ENCODE data around the gene FRAS1.
"Not testable (repeated sequence)": the region's sequence is repeated elsewhere in the genome, so short reads cannot be mapped to it uniquely, and the experiment has no call there.

The FRAS1 gene

GRCh38 chr4:78286281-78286680, 229.2 kb downstream of the FRAS1 start:
- no peaks in the 10 kb centered on the region for H3K4me1 ChIP-seq (ENCODE audit: insufficient read depth, low read length)
- no peaks in the 10 kb centered on the region for H3K27me3 ChIP-seq (ENCODE audit: insufficient read depth, low read length)
- H3K9me3 ChIP-seq (ENCODE audit: low read length) = no peaks in the 10 kb centered on the region
- no peak overlapping the region for H2AFZ ChIP-seq (ENCODE audit: low read depth, low read length)
- H3K36me3 ChIP-seq (ENCODE audit: insufficient read depth, low read length) = no peaks in the 10 kb centered on the region
- H3K4me3 ChIP-seq (ENCODE audit: low read length) = no peak overlapping the region

GRCh38 chr4:78288327-78288726, 231.2 kb downstream of the FRAS1 start:
- Histone ChIP-seq H3K27me3 (ENCODE audit: insufficient read depth, low read length) (no peaks in the 10 kb centered on the region), H3K9me3 (ENCODE audit: low read length) (no peaks in the 10 kb centered on the region), H3K36me3 (ENCODE audit: insufficient read depth, low read length) (no peaks in the 10 kb centered on the region), H2AFZ (ENCODE audit: low read depth, low read length) (no peak overlapping the region), H3K4me3 (ENCODE audit: low read length) (no peak overlapping the region), H3K4me1 (ENCODE audit: insufficient read depth, low read length) (no peaks in the 10 kb centered on the region)

GRCh38 chr4:78291277-78291676, 234.2 kb downstream of the FRAS1 start:
- H3K36me3 ChIP-seq (ENCODE audit: insufficient read depth, low read length) = no peaks in the 10 kb centered on the region
- H2AFZ ChIP-seq (ENCODE audit: low read depth, low read length) = no peak overlapping the region
- H3K4me1 ChIP-seq (ENCODE audit: insufficient read depth, low read length) = no peaks in the 10 kb centered on the region
- H3K27me3 ChIP-seq (ENCODE audit: insufficient read depth, low read length) = no peaks in the 10 kb centered on the region
- no peak overlapping the region for H3K4me3 ChIP-seq (ENCODE audit: low read length)
- no peaks in the 10 kb centered on the region for H3K9me3 ChIP-seq (ENCODE audit: low read length)

- Histone ChIP-seq H3K27me3 (ENCODE audit: insufficient read depth, low read length) (no peaks in the 10 kb centered on the region), H3K4me1 (ENCODE audit: insufficient read depth, low read length) (no peaks in the 10 kb centered on the region), H3K36me3 (ENCODE audit: insufficient read depth, low read length) (no peaks in the 10 kb centered on the region), H2AFZ (ENCODE audit: low read depth, low read length) (no peak overlapping the region), H3K9me3 (ENCODE audit: low read length) (no peaks in the 10 kb centered on the region), H3K4me3 (ENCODE audit: low read length) (no peak overlapping the region)
Observed at GRCh38 chr4:78292341-78292740, 235.2 kb downstream of the FRAS1 start.

- H3K36me3 ChIP-seq (ENCODE audit: insufficient read depth, low read length) = no peaks in the 10 kb centered on the region
- H3K4me1 ChIP-seq (ENCODE audit: insufficient read depth, low read length) = no peaks in the 10 kb centered on the region
- H3K9me3 ChIP-seq (ENCODE audit: low read length) = no peaks in the 10 kb centered on the region
- H2AFZ ChIP-seq (ENCODE audit: low read depth, low read length) = no peak overlapping the region
- H3K4me3 ChIP-seq (ENCODE audit: low read length) = no peak overlapping the region
- H3K27me3 ChIP-seq (ENCODE audit: insufficient read depth, low read length) = no peaks in the 10 kb centered on the region
Observed at GRCh38 chr4:78292856-78293255, 235.7 kb downstream of the FRAS1 start.

- Histone ChIP-seq H3K27me3 (ENCODE audit: insufficient read depth, low read length) (no peaks in the 10 kb centered on the region), H3K9me3 (ENCODE audit: low read length) (no peaks in the 10 kb centered on the region), H3K4me3 (ENCODE audit: low read length) (no peak overlapping the region), H3K36me3 (ENCODE audit: insufficient read depth, low read length) (no peaks in the 10 kb centered on the region), H2AFZ (ENCODE audit: low read depth, low read length) (no peak overlapping the region), H3K4me1 (ENCODE audit: insufficient read depth, low read length) (no peaks in the 10 kb centered on the region)
Observed at GRCh38 chr4:78293348-78293747, 236.2 kb downstream of the FRAS1 start.

GRCh38 chr4:78293821-78294301, 236.7 kb downstream of the FRAS1 start:
- H3K4me3 ChIP-seq (ENCODE audit: low read length) = no peak overlapping the region
- no peaks in the 10 kb centered on the region for H3K4me1 ChIP-seq (ENCODE audit: insufficient read depth, low read length)
- H3K27me3 ChIP-seq (ENCODE audit: insufficient read depth, low read length) = no peaks in the 10 kb centered on the region

GRCh38 chr4:78296261-78296660, 239.1 kb downstream of the FRAS1 start:
- Histone ChIP-seq H2AFZ (ENCODE audit: low read depth, low read length) (no peak overlapping the region), H3K4me3 (ENCODE audit: low read length) (no peak overlapping the region), H3K4me1 (ENCODE audit: insufficient read depth, low read length) (no peaks in the 10 kb centered on the region), H3K9me3 (ENCODE audit: low read length) (no peaks in the 10 kb centered on the region), H3K27me3 (ENCODE audit: insufficient read depth, low read length) (no peaks in the 10 kb centered on the region), H3K36me3 (ENCODE audit: insufficient read depth, low read length) (no peaks in the 10 kb centered on the region)

More at GRCh38 chr4:78293821-78294301, 236.7 kb downstream of the FRAS1 start:
- no peak overlapping the region for H2AFZ ChIP-seq (ENCODE audit: low read depth, low read length)
- H3K36me3 ChIP-seq (ENCODE audit: insufficient read depth, low read length) = no peaks in the 10 kb centered on the region
- H3K9me3 ChIP-seq (ENCODE audit: low read length) = no peaks in the 10 kb centered on the region

- Histone ChIP-seq H3K27me3 (ENCODE audit: insufficient read depth, low read length) (no peaks in the 10 kb centered on the region), H3K4me3 (ENCODE audit: low read length) (no peak overlapping the region), H3K36me3 (ENCODE audit: insufficient read depth, low read length) (no peaks in the 10 kb centered on the region), H3K9me3 (ENCODE audit: low read length) (no peaks in the 10 kb centered on the region), H2AFZ (ENCODE audit: low read depth, low read length) (no peak overlapping the region), H3K4me1 (ENCODE audit: insufficient read depth, low read length) (no peaks in the 10 kb centered on the region)
Observed at GRCh38 chr4:78297116-78297800, 240.1 kb downstream of the FRAS1 start.

GRCh38 chr4:78298618-78299017, 241.5 kb downstream of the FRAS1 start:
- Histone ChIP-seq H3K36me3 (ENCODE audit: insufficient read depth, low read length) (no peaks in the 10 kb centered on the region), H3K27me3 (ENCODE audit: insufficient read depth, low read length) (no peaks in the 10 kb centered on the region), H3K4me1 (ENCODE audit: insufficient read depth, low read length) (no peaks in the 10 kb centered on the region), H3K4me3 (ENCODE audit: low read length) (no peak overlapping the region), H2AFZ (ENCODE audit: low read depth, low read length) (no peak overlapping the region), H3K9me3 (ENCODE audit: low read length) (no peaks in the 10 kb centered on the region)

- Histone ChIP-seq H3K4me3 (ENCODE audit: low read length) (no peak overlapping the region), H3K4me1 (ENCODE audit: insufficient read depth, low read length) (no peaks in the 10 kb centered on the region), H3K9me3 (ENCODE audit: low read length) (no peaks in the 10 kb centered on the region), H3K27me3 (ENCODE audit: insufficient read depth, low read length) (no peaks in the 10 kb centered on the region), H3K36me3 (ENCODE audit: insufficient read depth, low read length) (no peaks in the 10 kb centered on the region), H2AFZ (ENCODE audit: low read depth, low read length) (no peak overlapping the region)
Observed at GRCh38 chr4:78299565-78299972, 242.4 kb downstream of the FRAS1 start.

GRCh38 chr4:78307263-78307662, 250.1 kb downstream of the FRAS1 start:
- not testable (repeated sequence) for H3K4me3 ChIP-seq (ENCODE audit: low read length); H3K36me3 ChIP-seq (ENCODE audit: insufficient read depth, low read length); H2AFZ ChIP-seq (ENCODE audit: low read depth, low read length); H3K27me3 ChIP-seq (ENCODE audit: insufficient read depth, low read length); H3K4me1 ChIP-seq (ENCODE audit: insufficient read depth, low read length); H3K9me3 ChIP-seq (ENCODE audit: low read length)

- Histone ChIP-seq H2AFZ (ENCODE audit: low read depth, low read length) (no peak overlapping the region), H3K27me3 (ENCODE audit: insufficient read depth, low read length) (no peaks in the 10 kb centered on the region), H3K9me3 (ENCODE audit: low read length) (peaks cover 1% of the 10 kb centered on the region), H3K4me3 (ENCODE audit: low read length) (no peak overlapping the region), H3K36me3 (ENCODE audit: insufficient read depth, low read length) (no peaks in the 10 kb centered on the region), H3K4me1 (ENCODE audit: insufficient read depth, low read length) (peaks cover 5% of the 10 kb centered on the region)
Observed at GRCh38 chr4:78308517-78308916, 251.4 kb downstream of the FRAS1 start.

GRCh38 chr4:78309352-78309751, 252.2 kb downstream of the FRAS1 start:
- Histone ChIP-seq H3K4me1 (ENCODE audit: insufficient read depth, low read length) (peaks cover 5% of the 10 kb centered on the region), H3K27me3 (ENCODE audit: insufficient read depth, low read length) (no peaks in the 10 kb centered on the region), H3K36me3 (ENCODE audit: insufficient read depth, low read length) (no peaks in the 10 kb centered on the region), H3K4me3 (ENCODE audit: low read length) (no peak overlapping the region), H3K9me3 (ENCODE audit: low read length) (peaks cover 1% of the 10 kb centered on the region), H2AFZ (ENCODE audit: low read depth, low read length) (no peak overlapping the region)

Measured in neuron (in vitro differentiated cells).